HCT116 (cell line): ENCODE data around the gene MCTS1. TPM values are rescaled to one million over a fixed set of nuclear protein-coding genes. Genes with fewer than 3 reads are reported as not detected.

ENCODE experiments used
- ATAC-seq: fragments of 200-7000 bp; cut with Tn5 transposase; 2 replicates; pipeline ENCODE4 v1.9.1; 2020; ENCODE audit warnings: mild to moderate bottlenecking, moderate library complexity
- BruUV-seq: library from RNA; stranded (reverse); fragments of 400-500 nt; replicated peaks from 2 replicates; lab custom pipeline; 2021; lab: Mats Ljungman, UMichigan
- CTCF ChIA-PET: fragments of 300-600 bp; sonication (Branson Sonifier 250); formaldehyde crosslinking; loops from one replicate; lab custom pipeline; 2021; ENCODE audit warnings: antibody characterized with exemption; lab: Charles Lee
- POLR2A ChIA-PET: fragments of 300-600, 350-600 bp; sonication (Branson Sonifier 250); formaldehyde crosslinking; loops from one replicate; lab custom pipeline; 2021; ENCODE audit warnings: antibody characterized with exemption; lab: Charles Lee
- RAD21 ChIA-PET, 2 experiments: fragments of 300-600 bp; sonication (Branson Sonifier 250); formaldehyde crosslinking; loops; one replicate each; lab custom pipeline; 2023; ENCODE audit warnings: low total read pairs in 2 of 2; ENCODE audit not compliant: uncharacterized antibody in 2 of 2, unreplicated experiment in 2 of 2, low non-redundant PET in 1 of 2; lab: Charles Lee
- DNase-seq: peaks from one replicate; pipeline ENCODE4 v3.0.0-alpha.2; 2010; ENCODE audit warnings: low read depth, low spot score
- H2AFZ ChIP-seq: fragments of 200-600 bp; shearing (Covaris generic), sonication (generic); 2 replicates; pipeline ENCODE4 v1.6.1; 2017; ENCODE audit warnings: low read depth, mixed run types, mixed read lengths, antibody characterized with exemption, low read length; ENCODE audit not compliant: poor library complexity, severe bottlenecking
- H3K27ac ChIP-seq: 2 replicates; pipeline ENCODE4 v1.5.1; 2012; ENCODE audit warnings: low read depth, low read length
- H3K27me3 ChIP-seq: fragments of 200-600 bp; sonication (generic); 2 replicates; pipeline ENCODE4 v1.6.1; 2016; ENCODE audit warnings: mixed run types, low read length, mixed read lengths; ENCODE audit not compliant: insufficient read depth
- H3K36me3 ChIP-seq, 2 experiments: fragments of 200-500 bp in 1 of 2; fragments of 200-600 bp in 1 of 2; sonication (Bioruptor generic) in 1 of 2; sonication (generic) in 1 of 2; 2 replicates each; pipeline versions ENCODE4 v1.5.1 to v1.6.1; 2014 to 2016; ENCODE audit warnings: low read length in 2 of 2, inconsistent platforms in 1 of 2, mixed read lengths in 1 of 2, mixed run types in 1 of 2; ENCODE audit not compliant: insufficient read depth in 2 of 2, control insufficient read depth in 1 of 2
- H3K4me1 ChIP-seq, 2 experiments: fragments of 200-600 bp in 1 of 2; sonication (generic) in 1 of 2; 2 replicates each; pipeline versions ENCODE4 v1.5.1 to v1.6.1; 2012 to 2017; ENCODE audit warnings: low read length in 2 of 2, inconsistent platforms in 1 of 2, mild to moderate bottlenecking in 1 of 2, mixed read lengths in 1 of 2, mixed run types in 1 of 2, moderate library complexity in 1 of 2; ENCODE audit not compliant: insufficient read depth in 2 of 2, control insufficient read depth in 1 of 2
- H3K4me2 ChIP-seq: fragments of 200-600 bp; sonication (generic); 2 replicates; pipeline ENCODE4 v1.6.1; 2017; ENCODE audit warnings: mixed run types, low read length, mixed read lengths
- H3K4me3 ChIP-seq, 2 experiments: fragments of 200-600 bp in 1 of 2; sonication (generic) in 1 of 2; replicated peaks in 1 of 2; 2 replicates each; pipeline ENCODE4 v1.5.1; 2011 to 2016; ENCODE audit warnings: low read length in 2 of 2, control low read depth in 1 of 2, low read depth in 1 of 2, mild to moderate bottlenecking in 1 of 2, mixed read lengths in 1 of 2, mixed run types in 1 of 2
- H3K79me2 ChIP-seq: fragments of 200-600 bp; sonication (generic); 2 replicates; pipeline ENCODE4 v1.6.1; 2017; ENCODE audit warnings: mild to moderate bottlenecking, mixed run types, low read length, moderate library complexity, mixed read lengths; ENCODE audit not compliant: insufficient read depth
- H3K9ac ChIP-seq: fragments of 200-600 bp; sonication (generic); 2 replicates; pipeline ENCODE4 v1.6.1; 2016; ENCODE audit warnings: low read length, mixed read lengths
- H3K9me2 ChIP-seq: fragments of 200-600 bp; sonication (generic), shearing (Covaris generic); 2 replicates; pipeline ENCODE4 v1.6.1; 2017; ENCODE audit warnings: mixed run types, mild to moderate bottlenecking, moderate library complexity; ENCODE audit not compliant: insufficient read depth
- H3K9me3 ChIP-seq, 2 experiments: fragments of 200-500 bp in 1 of 2; fragments of 200-600 bp in 1 of 2; sonication (Bioruptor generic) in 1 of 2; sonication (generic) in 1 of 2; 2 replicates each; pipeline ENCODE4 v1.6.1; 2014 to 2017; ENCODE audit warnings: low read length in 2 of 2, mixed read lengths in 2 of 2, inconsistent platforms in 1 of 2, low read depth in 1 of 2, mild to moderate bottlenecking in 1 of 2, mixed run types in 1 of 2, moderate library complexity in 1 of 2; ENCODE audit not compliant: control insufficient read depth in 1 of 2, insufficient read depth in 1 of 2
- H4K20me1 ChIP-seq: fragments of 200-600 bp; sonication (generic), shearing (Covaris generic); 2 replicates; pipeline ENCODE4 v1.6.1; 2017; ENCODE audit warnings: mixed run types, mild to moderate bottlenecking, moderate library complexity; ENCODE audit not compliant: insufficient read depth
- CBX3 ChIP-seq: IDR thresholded peaks from 2 replicates; pipeline ENCODE4 v1.6.1; 2012; ENCODE audit warnings: low read depth
- ELF1 ChIP-seq: IDR thresholded peaks from 2 replicates; pipeline ENCODE4 v1.6.1; 2012; ENCODE audit warnings: low read depth, borderline replicate concordance
- EZH2 ChIP-seq: fragments of 200-600 bp; sonication (generic); IDR thresholded peaks from 2 replicates; pipeline ENCODE4 v1.6.1; 2017; ENCODE audit warnings: antibody characterized with exemption, mixed run types
- EZH2phosphoT487 ChIP-seq: fragments of 200-600 bp; IDR thresholded peaks from 2 replicates; pipeline ENCODE4 v1.6.1; 2018; ENCODE audit warnings: antibody characterized with exemption, borderline replicate concordance
- FOSL1 ChIP-seq: IDR thresholded peaks from 2 replicates; pipeline ENCODE4 v1.6.1; 2012; ENCODE audit warnings: low read depth
- JUND ChIP-seq: IDR thresholded peaks from 2 replicates; pipeline ENCODE4 v1.6.1; 2012
- POLR2A ChIP-seq: IDR thresholded peaks from 2 replicates; pipeline ENCODE4 v1.7.0; 2011; ENCODE audit warnings: borderline replicate concordance; ENCODE audit not compliant: insufficient read depth, insufficient read length; ENCODE audit errors: extremely low read depth
- POLR2AphosphoS5 ChIP-seq: IDR thresholded peaks from 2 replicates; pipeline ENCODE4 v1.6.1; 2011; ENCODE audit warnings: mild to moderate bottlenecking, low read depth, low read length, moderate library complexity
- SIN3A ChIP-seq: IDR thresholded peaks from 2 replicates; pipeline ENCODE4 v1.6.1; 2012; ENCODE audit warnings: low read depth
- SP1 ChIP-seq: IDR thresholded peaks from 2 replicates; pipeline ENCODE4 v1.6.1; 2012; ENCODE audit warnings: low read depth
- SRF ChIP-seq: IDR thresholded peaks from 2 replicates; pipeline ENCODE4 v1.6.1; 2012; ENCODE audit warnings: low read depth
- TCF7L2 ChIP-seq: IDR thresholded peaks from 2 replicates; pipeline ENCODE4 v1.7.0; 2011; ENCODE audit warnings: borderline replicate concordance, inconsistent platforms; ENCODE audit not compliant: insufficient read depth, insufficient read length; ENCODE audit errors: extremely low read depth
- YY1 ChIP-seq: IDR thresholded peaks from 2 replicates; pipeline ENCODE4 v1.6.1; 2011; ENCODE audit warnings: low read length, low read depth, moderate library complexity, mild to moderate bottlenecking; ENCODE audit not compliant: insufficient replicate concordance; ENCODE audit errors: extremely low read depth
- ZFX ChIP-seq: fragments of 450-650 bp; IDR thresholded peaks from 2 replicates; pipeline ENCODE4 v1.6.1; 2017
- ZNF274 ChIP-seq: fragments of 200-500 bp; sonication (Bioruptor generic); IDR thresholded peaks from 2 replicates; pipeline ENCODE4 v1.6.1; 2014; ENCODE audit warnings: mild to moderate bottlenecking, low read depth, low read length, inconsistent platforms
- intact Hi-C: fragments of 100-400 bp; cut with micrococcal nuclease; formaldehyde crosslinking; loops from 2 replicates; pipeline ENCODE4 v1.10.0; 2022
- total RNA-seq: library from RNA; stranded (reverse); gene quantifications from one replicate; pipeline ENCODE4 v1.2.1, GENCODE V29; 2021; ENCODE audit not compliant: unreplicated experiment
- TF ChIP-seq, protein P1 (sequence below): IDR thresholded peaks from 2 replicates; pipeline ENCODE4 v1.6.1; 2012; ENCODE audit warnings: low read depth
- TF ChIP-seq, protein P2 (sequence below), 3 experiments: fragments of 200-600 bp in 1 of 3; sonication (generic) in 1 of 3; IDR thresholded peaks in 2 of 3; conservative IDR thresholded peaks in 1 of 3; 2 replicates each; pipeline ENCODE4 v1.5.1; 2012 to 2017; ENCODE audit warnings: low read depth in 2 of 3, low read length in 2 of 3, antibody characterized with exemption in 1 of 3, borderline replicate concordance in 1 of 3, control low read depth in 1 of 3, mild to moderate bottlenecking in 1 of 3, mixed read lengths in 1 of 3, mixed run types in 1 of 3, moderate library complexity in 1 of 3; ENCODE audit not compliant: insufficient read depth in 1 of 3
- TF ChIP-seq, protein P3 (sequence below): IDR thresholded peaks from 2 replicates; pipeline ENCODE4 v1.6.1; 2012
- TF ChIP-seq, protein P4 (sequence below): IDR thresholded peaks from 2 replicates; pipeline ENCODE4 v1.6.1; 2012

Gene MCTS1
- total RNA-seq, 1 experiment from 2014 or later, result 49.5 TPM

- H2AFZ ChIP-seq, result no peak overlapping the region
- BruUV-seq, result no TSS peak
- H3K4me2 ChIP-seq, result no peak overlapping the region
- ChIA-PET CTCF (no interaction called here), POLR2A (no interaction called here), RAD21 (no interaction called here)
- no peak overlapping the region for H3K9ac ChIP-seq
- H3K27ac ChIP-seq, result no peak overlapping the region
- no peak overlapping the region for H3K4me3 ChIP-seq
- H3K27me3 ChIP-seq, result no peaks in the 10 kb centered on the region
- H4K20me1 ChIP-seq, result no peaks in the 10 kb centered on the region
- H3K79me2 ChIP-seq, result no peaks in the 10 kb centered on the region
- H3K9me2 ChIP-seq, result no peaks in the 10 kb centered on the region
- no peaks in the 10 kb centered on the region for H3K9me3 ChIP-seq
- TF ChIP-seq JUND (no peak), TCF7L2 (no peak), YY1 (no peak), SIN3A (no peak), EZH2 (no peak), FOSL1 (no peak), SRF (no peak), POLR2A (no peak), POLR2AphosphoS5 (no peak), CBX3 (no peak), ZFX (no peak), SP1 (no peak), ELF1 (no peak), ZNF274 (no peak), EZH2phosphoT487 (no peak)
- TF ChIP-seq, protein P1, sequence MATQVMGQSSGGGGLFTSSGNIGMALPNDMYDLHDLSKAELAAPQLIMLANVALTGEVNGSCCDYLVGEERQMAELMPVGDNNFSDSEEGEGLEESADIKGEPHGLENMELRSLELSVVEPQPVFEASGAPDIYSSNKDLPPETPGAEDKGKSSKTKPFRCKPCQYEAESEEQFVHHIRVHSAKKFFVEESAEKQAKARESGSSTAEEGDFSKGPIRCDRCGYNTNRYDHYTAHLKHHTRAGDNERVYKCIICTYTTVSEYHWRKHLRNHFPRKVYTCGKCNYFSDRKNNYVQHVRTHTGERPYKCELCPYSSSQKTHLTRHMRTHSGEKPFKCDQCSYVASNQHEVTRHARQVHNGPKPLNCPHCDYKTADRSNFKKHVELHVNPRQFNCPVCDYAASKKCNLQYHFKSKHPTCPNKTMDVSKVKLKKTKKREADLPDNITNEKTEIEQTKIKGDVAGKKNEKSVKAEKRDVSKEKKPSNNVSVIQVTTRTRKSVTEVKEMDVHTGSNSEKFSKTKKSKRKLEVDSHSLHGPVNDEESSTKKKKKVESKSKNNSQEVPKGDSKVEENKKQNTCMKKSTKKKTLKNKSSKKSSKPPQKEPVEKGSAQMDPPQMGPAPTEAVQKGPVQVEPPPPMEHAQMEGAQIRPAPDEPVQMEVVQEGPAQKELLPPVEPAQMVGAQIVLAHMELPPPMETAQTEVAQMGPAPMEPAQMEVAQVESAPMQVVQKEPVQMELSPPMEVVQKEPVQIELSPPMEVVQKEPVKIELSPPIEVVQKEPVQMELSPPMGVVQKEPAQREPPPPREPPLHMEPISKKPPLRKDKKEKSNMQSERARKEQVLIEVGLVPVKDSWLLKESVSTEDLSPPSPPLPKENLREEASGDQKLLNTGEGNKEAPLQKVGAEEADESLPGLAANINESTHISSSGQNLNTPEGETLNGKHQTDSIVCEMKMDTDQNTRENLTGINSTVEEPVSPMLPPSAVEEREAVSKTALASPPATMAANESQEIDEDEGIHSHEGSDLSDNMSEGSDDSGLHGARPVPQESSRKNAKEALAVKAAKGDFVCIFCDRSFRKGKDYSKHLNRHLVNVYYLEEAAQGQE, result no peak
- TF ChIP-seq, protein P2, sequence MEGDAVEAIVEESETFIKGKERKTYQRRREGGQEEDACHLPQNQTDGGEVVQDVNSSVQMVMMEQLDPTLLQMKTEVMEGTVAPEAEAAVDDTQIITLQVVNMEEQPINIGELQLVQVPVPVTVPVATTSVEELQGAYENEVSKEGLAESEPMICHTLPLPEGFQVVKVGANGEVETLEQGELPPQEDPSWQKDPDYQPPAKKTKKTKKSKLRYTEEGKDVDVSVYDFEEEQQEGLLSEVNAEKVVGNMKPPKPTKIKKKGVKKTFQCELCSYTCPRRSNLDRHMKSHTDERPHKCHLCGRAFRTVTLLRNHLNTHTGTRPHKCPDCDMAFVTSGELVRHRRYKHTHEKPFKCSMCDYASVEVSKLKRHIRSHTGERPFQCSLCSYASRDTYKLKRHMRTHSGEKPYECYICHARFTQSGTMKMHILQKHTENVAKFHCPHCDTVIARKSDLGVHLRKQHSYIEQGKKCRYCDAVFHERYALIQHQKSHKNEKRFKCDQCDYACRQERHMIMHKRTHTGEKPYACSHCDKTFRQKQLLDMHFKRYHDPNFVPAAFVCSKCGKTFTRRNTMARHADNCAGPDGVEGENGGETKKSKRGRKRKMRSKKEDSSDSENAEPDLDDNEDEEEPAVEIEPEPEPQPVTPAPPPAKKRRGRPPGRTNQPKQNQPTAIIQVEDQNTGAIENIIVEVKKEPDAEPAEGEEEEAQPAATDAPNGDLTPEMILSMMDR (IDR thresholded peaks at IDR 0.05 in 2 of 3, conservative IDR thresholded peaks at IDR 0.05 in 1 of 3; ENCODE audit: borderline replicate concordance in 1 of 3, insufficient read depth in 1 of 3, low read depth in 2 of 3, low read length in 2 of 3), result no peak
- TF ChIP-seq, protein P3, sequence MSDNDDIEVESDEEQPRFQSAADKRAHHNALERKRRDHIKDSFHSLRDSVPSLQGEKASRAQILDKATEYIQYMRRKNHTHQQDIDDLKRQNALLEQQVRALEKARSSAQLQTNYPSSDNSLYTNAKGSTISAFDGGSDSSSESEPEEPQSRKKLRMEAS, result no peak
- TF ChIP-seq, protein P4, sequence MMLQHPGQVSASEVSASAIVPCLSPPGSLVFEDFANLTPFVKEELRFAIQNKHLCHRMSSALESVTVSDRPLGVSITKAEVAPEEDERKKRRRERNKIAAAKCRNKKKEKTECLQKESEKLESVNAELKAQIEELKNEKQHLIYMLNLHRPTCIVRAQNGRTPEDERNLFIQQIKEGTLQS, result no peak
- ATAC-seq (no peak), DNase-seq (no peak)
- no peaks in the 10 kb centered on the region for H3K4me1 ChIP-seq
- H3K36me3 ChIP-seq, result no peaks in the 10 kb centered on the region
- intact Hi-C loops, result no loop called here
Measured at GRCh38 chrX:120642871-120643270, 39.0 kb downstream of the MCTS1 start.
